HepG2 (cell line): Measurements from ENCODE around the gene C1QTNF1. TPM values are rescaled to one million over a fixed set of nuclear protein-coding genes. Genes with fewer than 3 reads are reported as not detected.
A peak's percentile ranks its signal among the peaks of the same experiment; 100 is the strongest.

Source experiments
- ATF7 ChIP-seq, 2 experiments: fragments of 450-650 bp in 1 of 2; sonication (generic) in 1 of 2; formaldehyde crosslinking in 1 of 2; IDR thresholded peaks; 2 replicates each; pipeline versions ENCODE4 v1.4.0 to v1.6.1; 2016 to 2020; ENCODE audit warnings: antibody characterized with exemption in 1 of 2, mild to moderate bottlenecking in 1 of 2, missing genetic modification reagents in 1 of 2
- CHD4 ChIP-seq: fragments of 200-600 bp; sonication (generic); IDR thresholded peaks from 2 replicates; pipeline ENCODE4 v1.7.0; 2017; ENCODE audit warnings: mild to moderate bottlenecking, low read length, borderline replicate concordance
- ERF ChIP-seq: IDR thresholded peaks from 2 replicates; pipeline ENCODE4 v1.6.1; 2018; ENCODE audit warnings: missing biosample characterization, missing genetic modification reagents
- ISL2 ChIP-seq: sonication (generic); formaldehyde crosslinking; IDR thresholded peaks from 2 replicates; pipeline ENCODE4 v1.5.0; 2020; ENCODE audit warnings: missing genetic modification reagents
- KDM5A ChIP-seq: fragments of 200-600 bp; sonication (generic); IDR thresholded peaks from 2 replicates; pipeline ENCODE4 v1.7.0; 2018; ENCODE audit warnings: antibody characterized with exemption, mild to moderate bottlenecking, low read length, borderline replicate concordance
- MED1 ChIP-seq: sonication (generic); formaldehyde crosslinking; IDR thresholded peaks from 2 replicates; pipeline ENCODE4 v1.4.0; 2020; ENCODE audit warnings: missing genetic modification reagents
- NCOR1 ChIP-seq: fragments of 200-600 bp; sonication (generic); IDR thresholded peaks from 2 replicates; pipeline ENCODE4 v1.7.0; 2017; ENCODE audit warnings: antibody characterized with exemption, low read length, borderline replicate concordance
- SPEN ChIP-seq: sonication (generic); formaldehyde crosslinking; IDR thresholded peaks from 2 replicates; pipeline ENCODE4 v1.5.1; 2020; ENCODE audit warnings: low read depth, mild to moderate bottlenecking, missing genetic modification reagents
- XBP1 ChIP-seq: sonication (generic); formaldehyde crosslinking; IDR thresholded peaks from 2 replicates; pipeline ENCODE4 v1.5.0; 2020; ENCODE audit warnings: missing genetic modification reagents
- ZC3H13 ChIP-seq: sonication (generic); formaldehyde crosslinking; IDR thresholded peaks from 2 replicates; pipeline ENCODE4 v1.8.1; 2023; ENCODE audit warnings: mild to moderate bottlenecking, missing genetic modification reagents, moderate library complexity
- ZNF138 ChIP-seq: sonication (generic); formaldehyde crosslinking; IDR thresholded peaks from 2 replicates; pipeline ENCODE4 v1.5.0; 2020; ENCODE audit warnings: mild to moderate bottlenecking, low read depth, missing genetic modification reagents
- ZNF24 ChIP-seq: fragments of 450-650 bp; IDR thresholded peaks from 2 replicates; pipeline ENCODE4 v1.6.1; 2017; ENCODE audit warnings: antibody characterized with exemption, mild to moderate bottlenecking
- ZNF468 ChIP-seq: sonication (generic); formaldehyde crosslinking; IDR thresholded peaks from 2 replicates; pipeline ENCODE4 v1.8.0; 2022; ENCODE audit warnings: mild to moderate bottlenecking, moderate library complexity, missing genetic modification reagents
- ZNF737 ChIP-seq: sonication (generic); formaldehyde crosslinking; IDR thresholded peaks from 2 replicates; pipeline ENCODE4 v1.5.0; 2020; ENCODE audit warnings: missing genetic modification reagents, mild to moderate bottlenecking, borderline replicate concordance
- ZNF768 ChIP-seq: sonication (generic); formaldehyde crosslinking; IDR thresholded peaks from 2 replicates; pipeline ENCODE4 v1.4.0; 2020; ENCODE audit warnings: missing genetic modification reagents
- polyA plus RNA-seq, 8 experiments: library from polyadenylated mRNA; depleted of rRNA in 3 of 8; stranded (reverse) in 7 of 8; unstranded in 1 of 8; fragments of >200 nt; fragmentation: Illumina TruSeq in 4 of 8; extraction: Trizol in 4 of 8; gene quantifications; 2 replicates each; pipeline versions ENCODE4 v1.2.1 to v1.2.3, GENCODE V29; 2011 to 2016; ENCODE audit warnings: low read depth in 4 of 8, missing spikeins in 1 of 8, mixed read lengths in 1 of 8; ENCODE audit not compliant: insufficient read depth in 1 of 8
- total RNA-seq, 5 experiments: library from RNA; depleted of rRNA; stranded (reverse); fragments of >200 nt; fragmentation: Illumina TruSeq; extraction: Trizol; gene quantifications; 2 replicates each; pipeline ENCODE4 v1.2.3, GENCODE V29; 2016; ENCODE audit warnings: low read depth in 1 of 5
- TF ChIP-seq, protein P1 (sequence below): sonication (generic); formaldehyde crosslinking; IDR thresholded peaks from 2 replicates; pipeline ENCODE4 v1.5.1; 2020; ENCODE audit warnings: missing genetic modification reagents, mild to moderate bottlenecking, borderline replicate concordance
- TF ChIP-seq, protein P2 (sequence below): sonication (generic); formaldehyde crosslinking; IDR thresholded peaks from 2 replicates; pipeline ENCODE4 v1.4.0; 2020; ENCODE audit warnings: missing genetic modification reagents
- TF ChIP-seq, protein P3 (sequence below): sonication (generic); formaldehyde crosslinking; IDR thresholded peaks from 2 replicates; pipeline ENCODE4 v1.9.0; 2021; ENCODE audit warnings: missing genetic modification reagents, borderline replicate concordance
- TF ChIP-seq, protein P4 (sequence below): sonication (generic); formaldehyde crosslinking; IDR thresholded peaks from 2 replicates; pipeline ENCODE4 v1.8.1; 2023; ENCODE audit warnings: mild to moderate bottlenecking, missing genetic modification reagents

The C1QTNF1 gene
- total and polyA plus RNA-seq, 2 of the 13 experiments (the other 11 are each of a cell fraction or from before 2014, with no cell fraction given): 0.18 to 0.86 TPM

DNA sequence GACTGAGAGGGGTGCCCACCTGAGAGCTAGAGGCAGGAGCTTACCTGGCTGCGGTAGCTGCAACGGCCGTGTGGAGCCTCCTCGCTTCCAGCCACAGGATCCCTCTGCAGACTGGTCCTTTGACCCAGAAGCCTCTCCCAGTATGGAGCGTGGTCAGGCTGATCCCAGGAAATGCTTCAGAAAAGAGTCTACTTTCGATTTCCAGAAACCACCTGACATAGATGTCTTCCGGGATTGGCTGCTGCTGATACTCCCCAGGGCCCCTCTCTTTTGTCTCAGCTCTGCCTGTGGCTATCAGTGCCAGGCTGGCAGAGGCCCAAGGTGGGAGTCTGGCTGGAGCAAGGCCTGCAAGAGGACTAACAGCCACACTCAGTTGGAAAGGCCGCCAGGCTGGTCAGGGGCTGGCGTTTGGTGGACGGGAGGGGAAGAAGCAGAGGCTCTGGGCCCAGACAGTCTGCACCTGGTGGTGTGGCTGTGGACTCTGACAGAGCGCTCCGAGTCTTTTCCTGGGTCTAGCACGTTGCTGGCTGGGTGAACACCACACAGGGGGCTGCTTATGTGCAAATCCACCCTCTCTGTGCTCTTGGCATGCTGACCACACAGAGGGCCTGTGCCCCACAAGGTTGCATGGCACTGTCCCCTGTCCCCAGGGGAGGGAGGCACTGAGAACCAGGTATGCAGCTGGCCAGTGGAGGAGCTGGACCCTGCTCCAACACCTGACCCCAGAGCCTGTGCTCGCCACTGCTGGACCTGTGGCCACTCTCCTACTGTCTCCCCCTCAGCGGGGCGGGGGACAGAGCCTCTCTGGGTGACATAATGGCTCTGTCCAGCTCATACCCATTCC lies 44.0 kb upstream of the C1QTNF1 start, which contains the start of gene LGALS3BP (continued):
- TF ChIP-seq ZNF138 (CRISPR knock-in tag) (peak; percentile 28; the same call in 1 of the 2 replicates), SPEN (no peak; the same call in none of the 2 replicates), ATF7 (IDR thresholded peaks at IDR 0.05) (no peak), ATF7 (CRISPR knock-in tag; IDR thresholded peaks at IDR 0.05) (no peak; the same call in 1 of the 2 replicates), XBP1 (CRISPR knock-in tag) (no peak), MED1 (CRISPR knock-in tag) (peak; percentile 14), ZNF24 (no peak), ZNF737 (CRISPR knock-in tag) (no peak; the same call in 1 of the 2 replicates), ZNF768 (CRISPR knock-in tag) (peak; percentile 82; the same call in 1 of the 2 replicates), ERF (peak; percentile 86), ZNF468 (CRISPR knock-in tag) (0 out of 2 replicates have a peak, but pooled peaks have one; percentile 75), ISL2 (CRISPR knock-in tag) (peak; percentile 11; the same call in 1 of the 2 replicates), NCOR1 (peak; percentile 21; the same call in 1 of the 2 replicates), CHD4 (no peak), ZC3H13 (CRISPR knock-in tag) (0 out of 2 replicates have a peak, but pooled peaks have one; percentile 90), KDM5A (no peak)
- TF ChIP-seq, protein P1, sequence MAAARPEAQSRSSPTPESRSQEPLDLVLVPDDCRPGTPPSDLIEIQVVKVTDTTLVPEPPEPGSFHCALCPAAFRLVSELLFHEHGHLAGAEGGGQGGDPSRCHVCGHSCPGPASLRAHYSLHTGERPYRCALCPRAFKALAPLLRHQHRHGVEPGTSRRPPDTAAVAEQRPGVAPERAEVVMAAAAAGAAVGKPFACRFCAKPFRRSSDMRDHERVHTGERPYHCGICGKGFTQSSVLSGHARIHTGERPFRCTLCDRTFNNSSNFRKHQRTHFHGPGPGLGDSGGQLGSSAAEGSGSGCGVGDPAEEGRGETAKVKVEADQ (CRISPR knock-in tag): no peak
- TF ChIP-seq, protein P2, sequence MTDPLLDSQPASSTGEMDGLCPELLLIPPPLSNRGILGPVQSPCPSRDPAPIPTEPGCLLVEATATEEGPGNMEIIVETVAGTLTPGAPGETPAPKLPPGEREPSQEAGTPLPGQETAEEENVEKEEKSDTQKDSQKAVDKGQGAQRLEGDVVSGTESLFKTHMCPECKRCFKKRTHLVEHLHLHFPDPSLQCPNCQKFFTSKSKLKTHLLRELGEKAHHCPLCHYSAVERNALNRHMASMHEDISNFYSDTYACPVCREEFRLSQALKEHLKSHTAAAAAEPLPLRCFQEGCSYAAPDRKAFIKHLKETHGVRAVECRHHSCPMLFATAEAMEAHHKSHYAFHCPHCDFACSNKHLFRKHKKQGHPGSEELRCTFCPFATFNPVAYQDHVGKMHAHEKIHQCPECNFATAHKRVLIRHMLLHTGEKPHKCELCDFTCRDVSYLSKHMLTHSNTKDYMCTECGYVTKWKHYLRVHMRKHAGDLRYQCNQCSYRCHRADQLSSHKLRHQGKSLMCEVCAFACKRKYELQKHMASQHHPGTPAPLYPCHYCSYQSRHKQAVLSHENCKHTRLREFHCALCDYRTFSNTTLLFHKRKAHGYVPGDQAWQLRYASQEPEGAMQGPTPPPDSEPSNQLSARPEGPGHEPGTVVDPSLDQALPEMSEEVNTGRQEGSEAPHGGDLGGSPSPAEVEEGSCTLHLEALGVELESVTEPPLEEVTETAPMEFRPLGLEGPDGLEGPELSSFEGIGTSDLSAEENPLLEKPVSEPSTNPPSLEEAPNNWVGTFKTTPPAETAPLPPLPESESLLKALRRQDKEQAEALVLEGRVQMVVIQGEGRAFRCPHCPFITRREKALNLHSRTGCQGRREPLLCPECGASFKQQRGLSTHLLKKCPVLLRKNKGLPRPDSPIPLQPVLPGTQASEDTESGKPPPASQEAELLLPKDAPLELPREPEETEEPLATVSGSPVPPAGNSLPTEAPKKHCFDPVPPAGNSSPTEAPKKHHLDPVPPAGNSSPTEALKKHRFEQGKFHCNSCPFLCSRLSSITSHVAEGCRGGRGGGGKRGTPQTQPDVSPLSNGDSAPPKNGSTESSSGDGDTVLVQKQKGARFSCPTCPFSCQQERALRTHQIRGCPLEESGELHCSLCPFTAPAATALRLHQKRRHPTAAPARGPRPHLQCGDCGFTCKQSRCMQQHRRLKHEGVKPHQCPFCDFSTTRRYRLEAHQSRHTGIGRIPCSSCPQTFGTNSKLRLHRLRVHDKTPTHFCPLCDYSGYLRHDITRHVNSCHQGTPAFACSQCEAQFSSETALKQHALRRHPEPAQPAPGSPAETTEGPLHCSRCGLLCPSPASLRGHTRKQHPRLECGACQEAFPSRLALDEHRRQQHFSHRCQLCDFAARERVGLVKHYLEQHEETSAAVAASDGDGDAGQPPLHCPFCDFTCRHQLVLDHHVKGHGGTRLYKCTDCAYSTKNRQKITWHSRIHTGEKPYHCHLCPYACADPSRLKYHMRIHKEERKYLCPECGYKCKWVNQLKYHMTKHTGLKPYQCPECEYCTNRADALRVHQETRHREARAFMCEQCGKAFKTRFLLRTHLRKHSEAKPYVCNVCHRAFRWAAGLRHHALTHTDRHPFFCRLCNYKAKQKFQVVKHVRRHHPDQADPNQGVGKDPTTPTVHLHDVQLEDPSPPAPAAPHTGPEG: 0 out of 2 replicates have a peak, but pooled peaks have one; percentile 46
- TF ChIP-seq, protein P3, sequence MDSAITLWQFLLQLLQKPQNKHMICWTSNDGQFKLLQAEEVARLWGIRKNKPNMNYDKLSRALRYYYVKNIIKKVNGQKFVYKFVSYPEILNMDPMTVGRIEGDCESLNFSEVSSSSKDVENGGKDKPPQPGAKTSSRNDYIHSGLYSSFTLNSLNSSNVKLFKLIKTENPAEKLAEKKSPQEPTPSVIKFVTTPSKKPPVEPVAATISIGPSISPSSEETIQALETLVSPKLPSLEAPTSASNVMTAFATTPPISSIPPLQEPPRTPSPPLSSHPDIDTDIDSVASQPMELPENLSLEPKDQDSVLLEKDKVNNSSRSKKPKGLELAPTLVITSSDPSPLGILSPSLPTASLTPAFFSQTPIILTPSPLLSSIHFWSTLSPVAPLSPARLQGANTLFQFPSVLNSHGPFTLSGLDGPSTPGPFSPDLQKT (CRISPR knock-in tag): no peak
- TF ChIP-seq, protein P4, sequence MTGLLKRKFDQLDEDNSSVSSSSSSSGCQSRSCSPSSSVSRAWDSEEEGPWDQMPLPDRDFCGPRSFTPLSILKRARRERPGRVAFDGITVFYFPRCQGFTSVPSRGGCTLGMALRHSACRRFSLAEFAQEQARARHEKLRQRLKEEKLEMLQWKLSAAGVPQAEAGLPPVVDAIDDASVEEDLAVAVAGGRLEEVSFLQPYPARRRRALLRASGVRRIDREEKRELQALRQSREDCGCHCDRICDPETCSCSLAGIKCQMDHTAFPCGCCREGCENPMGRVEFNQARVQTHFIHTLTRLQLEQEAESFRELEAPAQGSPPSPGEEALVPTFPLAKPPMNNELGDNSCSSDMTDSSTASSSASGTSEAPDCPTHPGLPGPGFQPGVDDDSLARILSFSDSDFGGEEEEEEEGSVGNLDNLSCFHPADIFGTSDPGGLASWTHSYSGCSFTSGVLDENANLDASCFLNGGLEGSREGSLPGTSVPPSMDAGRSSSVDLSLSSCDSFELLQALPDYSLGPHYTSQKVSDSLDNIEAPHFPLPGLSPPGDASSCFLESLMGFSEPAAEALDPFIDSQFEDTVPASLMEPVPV (CRISPR knock-in tag): 0 out of 2 replicates have a peak, but pooled peaks have one; percentile 19
